Measurements from ENCODE around the gene NAXD. TPM values are rescaled to one million over a fixed set of nuclear protein-coding genes. Genes with fewer than 3 reads are reported as not detected.

Gene NAXD
- total and polyA plus RNA-seq, 12 donors = 48.5 to 107 (median 62.9) TPM

GRCh38 chr13:110570886-110571285 is 44.5 kb upstream of the NAXD start:
- H3K4me1 ChIP-seq (replicated peaks in 1 of 2) = peaks cover 0 to 8% of the 10 kb centered on the region in 2 donors
- H3K36me3 ChIP-seq (replicated peaks in 1 of 2) = no peaks in the 10 kb centered on the region
- DNase-seq = peak in 1 of 7 donors; percentile 11
- no peaks in the 10 kb centered on the region for H3K9me3 ChIP-seq (replicated peaks in 1 of 3)
- TF ChIP-seq POLR2A (IDR thresholded peaks at IDR 0.05) (no peak), CTCF (IDR thresholded peaks at IDR 0.05) (no peak)
- WGBS, 4 donors = 80 to 91% (median 86%) methylated on average over 10 of the region's 10 CpGs
- no peak overlapping the region for H3K27ac ChIP-seq
- no peaks in the 10 kb centered on the region for H3K27me3 ChIP-seq
- intact Hi-C loops (cut with DNase I) = loop anchor here in 1 of 2 donors (10.0 kb wide), 1 partner anchor 106 kb away; no protein-coding TSS in a partner anchor
- H3K4me3 ChIP-seq = no peak overlapping the region

- WGBS, 4 donors = 75 to 83% (median 81%) methylated on average over 14 to 20 of the region's 20 CpGs
- Histone ChIP-seq H3K4me1 (replicated peaks in 1 of 2) (peaks cover 0 to 10% of the 10 kb centered on the region in 2 donors), H3K4me3 (no peak overlapping the region), H3K36me3 (replicated peaks in 1 of 2) (no peaks in the 10 kb centered on the region), H3K27me3 (no peaks in the 10 kb centered on the region), H3K9me3 (replicated peaks in 1 of 3) (no peaks in the 10 kb centered on the region), H3K27ac (no peak overlapping the region)
- DNase-seq = peak in 1 of 7 donors; percentile 15
- intact Hi-C loops (cut with DNase I) = loop anchor here in 1 of 2 donors (10.0 kb wide), 1 partner anchor 107 kb away; no protein-coding TSS in a partner anchor
- TF ChIP-seq POLR2A (IDR thresholded peaks at IDR 0.05) = no peak
Observed at GRCh38 chr13:110571896-110572777, 43.2 kb upstream of the NAXD start.

GRCh38 chr13:110572778-110573118 is 42.6 kb upstream of the NAXD start:
- 63 to 82% (median 71%) methylated on average over 2 of the region's 2 CpGs for WGBS, 4 donors
- TF ChIP-seq CTCF (IDR thresholded peaks at IDR 0.05) (no peak), POLR2A (IDR thresholded peaks at IDR 0.05) (no peak)
- H3K36me3 ChIP-seq (replicated peaks in 1 of 2) = no peaks in the 10 kb centered on the region
- no peak overlapping the region for H3K4me3 ChIP-seq
- no peak overlapping the region for H3K27ac ChIP-seq
- no peak for DNase-seq
- no peaks in the 10 kb centered on the region for H3K9me3 ChIP-seq (replicated peaks in 1 of 3)
- intact Hi-C loops (cut with DNase I) = loop anchor here in 1 of 2 donors (10.0 kb wide), 1 partner anchor 108 kb away; no protein-coding TSS in a partner anchor
- no peaks in the 10 kb centered on the region for H3K27me3 ChIP-seq
- H3K4me1 ChIP-seq (replicated peaks in 1 of 2) = peaks cover 0 to 10% of the 10 kb centered on the region in 2 donors

- H3K36me3 ChIP-seq (replicated peaks in 1 of 2) = no peaks in the 10 kb centered on the region
- no peaks in the 10 kb centered on the region for H3K9me3 ChIP-seq (replicated peaks in 1 of 3)
- no peak for DNase-seq
- H3K27me3 ChIP-seq = no peaks in the 10 kb centered on the region
- TF ChIP-seq POLR2A (IDR thresholded peaks at IDR 0.05) = no peak
- no peak for TF ChIP-seq CTCF (IDR thresholded peaks at IDR 0.05)
- peaks cover 0 to 10% of the 10 kb centered on the region in 2 donors for H3K4me1 ChIP-seq (replicated peaks in 1 of 2)
- WGBS, 4 donors = 77 to 90% (median 79%) methylated on average over 7 to 9 of the region's 9 CpGs
- no peak overlapping the region for H3K27ac ChIP-seq
- intact Hi-C loops (cut with DNase I) = loop anchor here in 1 of 2 donors (10.0 kb wide), 1 partner anchor 109 kb away; no protein-coding TSS in a partner anchor
- no peak overlapping the region for H3K4me3 ChIP-seq
Observed at GRCh38 chr13:110574161-110574560, 41.2 kb upstream of the NAXD start.
